H1 (cell line): Measurements from ENCODE around the gene C12orf75. TPM values are rescaled to one million over a fixed set of nuclear protein-coding genes. Genes with fewer than 3 reads are reported as not detected.

Source experiments
- CTCF ChIA-PET: fragments of 300-600 bp; sonication (Branson Sonifier 250); formaldehyde crosslinking; loops from one replicate; lab custom pipeline; 2021; ENCODE audit not compliant: partially characterized antibody; lab: Charles Lee
- POLR2A ChIA-PET: fragments of 300-600 bp; sonication (Branson Sonifier 250); formaldehyde crosslinking; loops from one replicate; lab custom pipeline; 2021; ENCODE audit warnings: inconsistent platforms; ENCODE audit not compliant: partially characterized antibody; lab: Charles Lee
- DNase-seq, 2 experiments: peaks; one replicate each; pipeline versions ENCODE4 v3.0.0 to v3.0.0-alpha.2; 2010 to 2022; ENCODE audit warnings: low spot score in 2 of 2, low read depth in 1 of 2, mixed read lengths in 1 of 2
- FAIRE-seq: peaks from 2 replicates; lab custom pipeline; 2011; peaks lifted over from hg19 to GRCh38; lab: Jason Lieb, UNC
- H2AFZ ChIP-seq: 2 replicates; pipeline ENCODE4 v1.8.1; 2012; ENCODE audit warnings: low read length, inconsistent platforms
- H2AK5ac ChIP-seq: 2 replicates; pipeline ENCODE4 v1.6.1; 2013; ENCODE audit warnings: low read depth, low read length
- H2BK120ac ChIP-seq: replicated peaks from 2 replicates; pipeline ENCODE3; 2013; ENCODE audit warnings: low read depth, low read length, inconsistent platforms
- H2BK12ac ChIP-seq: 2 replicates; pipeline ENCODE4 v1.6.1; 2013; ENCODE audit warnings: low read depth, low read length
- H2BK15ac ChIP-seq: 2 replicates; pipeline ENCODE4 v1.6.1; 2013; ENCODE audit warnings: low read length
- H2BK20ac ChIP-seq: 2 replicates; pipeline ENCODE4 v1.6.1; 2013; ENCODE audit warnings: low read length
- H2BK5ac ChIP-seq: 2 replicates; pipeline ENCODE4 v1.6.1; 2013; ENCODE audit warnings: low read depth, low read length
- H3K14ac ChIP-seq: 2 replicates; pipeline ENCODE4 v1.6.1; 2013; ENCODE audit warnings: inconsistent platforms; ENCODE audit not compliant: insufficient read length
- H3K18ac ChIP-seq: 2 replicates; pipeline ENCODE4 v1.6.1; 2013; ENCODE audit warnings: low read length; ENCODE audit errors: extremely low read depth
- H3K23ac ChIP-seq: 2 replicates; pipeline ENCODE4 v1.6.1; 2013; ENCODE audit warnings: inconsistent platforms; ENCODE audit not compliant: insufficient read length
- H3K23me2 ChIP-seq: 2 replicates; pipeline ENCODE4 v1.6.1; 2013; ENCODE audit warnings: low read depth, low read length
- H3K27ac ChIP-seq: 2 replicates; pipeline ENCODE4 v1.6.1; 2011; ENCODE audit warnings: low read depth, low read length, inconsistent platforms
- H3K27me3 ChIP-seq, 4 experiments: replicated peaks in 1 of 4; 1 replicate in 1 of 4; 2 replicates in 3 of 4; pipeline versions ENCODE4 v1.6.1 to v1.8.1; 2011 to 2013; ENCODE audit warnings: low read length in 3 of 4, mild to moderate bottlenecking in 3 of 4, inconsistent platforms in 2 of 4, mixed read lengths in 2 of 4, moderate library complexity in 1 of 4; ENCODE audit not compliant: control insufficient read depth in 3 of 4, insufficient read depth in 3 of 4; ENCODE audit errors: extremely low read depth in 1 of 4
- H3K36me3 ChIP-seq, 4 experiments: 2 replicates each; pipeline versions ENCODE4 v1.6.1 to v1.8.1; 2011 to 2013; ENCODE audit warnings: mild to moderate bottlenecking in 4 of 4, low read length in 3 of 4, moderate library complexity in 2 of 4, control low read depth in 1 of 4, inconsistent platforms in 1 of 4; ENCODE audit not compliant: insufficient read depth in 4 of 4, control insufficient read depth in 2 of 4
- H3K4ac ChIP-seq: replicated peaks from 2 replicates; pipeline ENCODE3; 2013; ENCODE audit warnings: low read length, low read depth, mixed read lengths, inconsistent platforms; ENCODE audit not compliant: insufficient read length
- H3K4me1 ChIP-seq, 4 experiments: replicated peaks in 1 of 4; 1 replicate in 1 of 4; 2 replicates in 3 of 4; pipeline versions ENCODE4 v1.6.1 to v1.8.1; 2011 to 2013; ENCODE audit warnings: low read length in 3 of 4, inconsistent platforms in 2 of 4, mixed read lengths in 1 of 4; ENCODE audit not compliant: insufficient read depth in 4 of 4, control insufficient read depth in 3 of 4
- H3K4me2 ChIP-seq, 2 experiments: 2 replicates each; pipeline versions ENCODE4 v1.6.1 to v1.8.1; 2011 to 2013; ENCODE audit warnings: low read depth in 2 of 2, low read length in 2 of 2, control low read depth in 1 of 2, inconsistent platforms in 1 of 2, mild to moderate bottlenecking in 1 of 2; ENCODE audit not compliant: insufficient read depth in 1 of 2
- H3K4me3 ChIP-seq, 4 experiments: fragments of 200-600, 300-600 bp in 1 of 4; sonication (generic), shearing (Covaris generic), sonication (Bioruptor Twin) in 1 of 4; 2 replicates each; pipeline versions ENCODE4 v1.5.1 to v1.8.1; 2011 to 2016; ENCODE audit warnings: low read length in 4 of 4, low read depth in 3 of 4, control low read depth in 2 of 4, inconsistent platforms in 2 of 4, mild to moderate bottlenecking in 2 of 4, mixed read lengths in 1 of 4, moderate library complexity in 1 of 4; ENCODE audit not compliant: insufficient read depth in 2 of 4; ENCODE audit errors: extremely low read depth in 1 of 4
- H3K56ac ChIP-seq: replicated peaks from 2 replicates; pipeline ENCODE3; 2013; ENCODE audit warnings: low read depth, mild to moderate bottlenecking, mixed read lengths, low read length, inconsistent platforms; ENCODE audit not compliant: insufficient read length
- H3K79me1 ChIP-seq: 2 replicates; pipeline ENCODE4 v1.6.1; 2013; ENCODE audit warnings: low read depth, low read length, control low read depth
- H3K79me2 ChIP-seq, 2 experiments: 2 replicates each; pipeline versions ENCODE4 v1.6.1 to v1.8.1; 2012 to 2013; ENCODE audit warnings: low read length in 2 of 2, mild to moderate bottlenecking in 2 of 2, inconsistent platforms in 1 of 2; ENCODE audit not compliant: insufficient read depth in 2 of 2, control insufficient read depth in 1 of 2
- H3K9ac ChIP-seq, 4 experiments: replicated peaks in 1 of 4; 1 replicate in 1 of 4; 2 replicates in 3 of 4; pipeline versions ENCODE4 v1.6.1 to v1.8.1; 2011 to 2013; ENCODE audit warnings: low read depth in 3 of 4, low read length in 3 of 4, control low read depth in 2 of 4, mild to moderate bottlenecking in 2 of 4, moderate library complexity in 2 of 4, inconsistent platforms in 1 of 4; ENCODE audit errors: extremely low read depth in 1 of 4
- H3K9me3 ChIP-seq, 2 experiments: 2 replicates each; pipeline versions ENCODE4 v1.6.1 to v1.8.1; 2012 to 2013; ENCODE audit warnings: mild to moderate bottlenecking in 2 of 2, moderate library complexity in 2 of 2, control low read depth in 1 of 2, inconsistent platforms in 1 of 2, low read depth in 1 of 2, low read length in 1 of 2, mixed read lengths in 1 of 2; ENCODE audit not compliant: insufficient read depth in 2 of 2
- H4K20me1 ChIP-seq, 2 experiments: replicated peaks in 1 of 2; 2 replicates each; pipeline versions ENCODE3 to v1.8.1; 2011 to 2013; ENCODE audit warnings: inconsistent platforms in 2 of 2, low read length in 2 of 2, mild to moderate bottlenecking in 1 of 2; ENCODE audit not compliant: insufficient read depth in 2 of 2, control insufficient read depth in 1 of 2
- H4K5ac ChIP-seq: 2 replicates; pipeline ENCODE4 v1.6.1; 2013; ENCODE audit warnings: low read length, low read depth, mixed read lengths, inconsistent platforms; ENCODE audit not compliant: insufficient read length
- H4K8ac ChIP-seq: 2 replicates; pipeline ENCODE4 v1.8.0; 2013; ENCODE audit warnings: mild to moderate bottlenecking, moderate library complexity, low read length, inconsistent platforms; ENCODE audit not compliant: insufficient read depth; ENCODE audit errors: extremely low read depth
- H4K91ac ChIP-seq: replicated peaks from 2 replicates; pipeline ENCODE3; 2013; ENCODE audit warnings: low read length, mixed read lengths, inconsistent platforms; ENCODE audit not compliant: insufficient read length
- ATF2 ChIP-seq: IDR thresholded peaks from 2 replicates; pipeline ENCODE4 v1.6.1; 2012; ENCODE audit warnings: low read length, inconsistent platforms
- ATF3 ChIP-seq: IDR thresholded peaks from 2 replicates; pipeline ENCODE4 v1.6.1; 2011; ENCODE audit warnings: low read depth, mild to moderate bottlenecking, low read length; ENCODE audit not compliant: insufficient read depth
- CBX5 ChIP-seq: fragments of 300-800, 300-1000 bp; sonication (generic); IDR thresholded peaks from 2 replicates; pipeline ENCODE4 v1.7.1; 2016; ENCODE audit warnings: antibody characterized with exemption, low read length, low read depth
- CREB1 ChIP-seq: IDR thresholded peaks from 2 replicates; pipeline ENCODE4 v1.6.1; 2012; ENCODE audit warnings: inconsistent platforms
- NANOG ChIP-seq: IDR thresholded peaks from 2 replicates; pipeline ENCODE4 v1.6.1; 2011; ENCODE audit warnings: low read length, low read depth, mild to moderate bottlenecking, inconsistent platforms; ENCODE audit not compliant: insufficient read depth, poor library complexity, severe bottlenecking
- RXRA ChIP-seq: IDR thresholded peaks from 2 replicates; pipeline ENCODE4 v1.6.1; 2011; ENCODE audit warnings: low read depth, mild to moderate bottlenecking, low read length, moderate library complexity; ENCODE audit not compliant: insufficient read depth
- SAP30 ChIP-seq: fragments of 300-600 bp; sonication (generic); IDR thresholded peaks from 2 replicates; pipeline ENCODE4 v1.7.1; 2012; ENCODE audit warnings: low read length, moderate library complexity, mild to moderate bottlenecking, inconsistent platforms; ENCODE audit not compliant: insufficient read depth, insufficient replicate concordance
- TCF12 ChIP-seq: IDR thresholded peaks from 2 replicates; pipeline ENCODE4 v1.6.1; 2011; ENCODE audit warnings: low read depth, mild to moderate bottlenecking, low read length
- TEAD4 ChIP-seq: IDR thresholded peaks from 2 replicates; pipeline ENCODE4 v1.6.1; 2012; ENCODE audit warnings: low read depth, low read length, inconsistent platforms, mixed read lengths
- WGBS, 2 experiments: shearing (Covaris generic) in 1 of 2; methylation state at CpG; one replicate each; pipeline versions ENCODE4 v1.1.6 to v1.1.7; 2013 to 2015; ENCODE audit warnings: low lambda C conversion rate in 2 of 2, mixed read lengths in 2 of 2, inconsistent platforms in 1 of 2, low coverage in 1 of 2, missing lambda C conversion rate in 1 of 2; ENCODE audit not compliant: insufficient replicate concordance in 2 of 2, insufficient coverage in 1 of 2, insufficient read length in 1 of 2; ENCODE audit errors: extremely low coverage in 1 of 2, missing lambda C conversion rate in 1 of 2; 5-methylcytosine and 5-hydroxymethylcytosine counted together
- polyA plus RNA-seq, 7 experiments: library from polyadenylated mRNA; depleted of rRNA in 3 of 7; stranded (reverse) in 5 of 7; unstranded in 2 of 7; fragments of >200 nt in 5 of 7; fragments of 200-250 nt in 2 of 7; gene quantifications; 1 replicate in 5 of 7; 2 replicates in 1 of 7; 4 replicates in 1 of 7; pipeline versions ENCODE4 v1.2.1 to v1.2.3, GENCODE V29; 2011 to 2013; ENCODE audit warnings: missing spikeins in 2 of 7, mixed read lengths in 2 of 7
- total RNA-seq: library from RNA; stranded (reverse); fragmentation: NEBNext Ultra II Directional; extraction: Animal tissue kit (Norgen Biotek cat#: 25700); gene quantifications from 2 replicates; pipeline ENCODE4 v1.2.1, GENCODE V29; 2021

C12orf75 gene
- total and polyA plus RNA-seq, 2 of the 8 experiments (the other 6 are each of a cell fraction or from before 2014, with no cell fraction given): 26.4 to 41.2 TPM

GRCh38 chr12:105287408-105287807, 43.1 kb upstream of the C12orf75 start:
- no peaks in the 10 kb centered on the region for H4K20me1 ChIP-seq
- no peak overlapping the region for H2BK120ac ChIP-seq
- FAIRE-seq (no peak), DNase-seq (no peak)
- H4K5ac ChIP-seq: no peak overlapping the region
- H2BK5ac ChIP-seq: no peak overlapping the region
- TF ChIP-seq RXRA: no peak
- no peak for TF ChIP-seq TEAD4
- TF ChIP-seq CBX5: no peak
- TF ChIP-seq NANOG: no peak
- TF ChIP-seq SAP30: no peak
- no peak for TF ChIP-seq TCF12
- no peak for TF ChIP-seq ATF2
- TF ChIP-seq ATF3: no peak
- no peak for TF ChIP-seq CREB1
- H3K4me2 ChIP-seq: no peak overlapping the region
- POLR2A ChIA-PET: no interaction called here
- no peak overlapping the region for H2BK20ac ChIP-seq
- H3K79me1 ChIP-seq: no peaks in the 10 kb centered on the region
- H3K27ac ChIP-seq: no peak overlapping the region
- no peaks in the 10 kb centered on the region for H3K23me2 ChIP-seq
- CTCF ChIA-PET: interaction anchor here (0.6 to 1.9 kb wide), 4 partner anchors 9 to 100 kb away, joined by 3 to 6 read pairs (median 3); no protein-coding TSS in a partner anchor
- H4K8ac ChIP-seq: no peak overlapping the region
- H4K91ac ChIP-seq: no peak overlapping the region
- no peaks in the 10 kb centered on the region for H3K9me3 ChIP-seq
- H3K4ac ChIP-seq: no peak overlapping the region
- H2AFZ ChIP-seq: no peak overlapping the region
- WGBS, 2 experiments: 75% methylated on average over 1 of the region's 1 CpG; no CpG with 5 or more reads in 1 of the 2 experiments
- no peak overlapping the region for H3K56ac ChIP-seq
- H3K9ac ChIP-seq: no peak overlapping the region
- H3K18ac ChIP-seq: no peak overlapping the region
- H3K14ac ChIP-seq: no peak overlapping the region
- H3K79me2 ChIP-seq: no peaks in the 10 kb centered on the region
- no peak overlapping the region for H3K23ac ChIP-seq
- no peaks in the 10 kb centered on the region for H3K36me3 ChIP-seq
- H2BK15ac ChIP-seq: no peak overlapping the region
- H2AK5ac ChIP-seq: no peak overlapping the region
- H3K4me1 ChIP-seq: no peaks in the 10 kb centered on the region
- H3K4me3 ChIP-seq: no peak overlapping the region
- H3K27me3 ChIP-seq: no peaks in the 10 kb centered on the region
- H2BK12ac ChIP-seq: no peak overlapping the region
